ENCODE data around the gene PRKCE.

The PRKCE gene

GRCh38 chr2:45786836-45787357 lies 135.4 kb downstream of the PRKCE start:
- no peaks in the 10 kb centered on the region for H3K9me3 ChIP-seq (ENCODE audit: control insufficient read depth, low read length)
- no peaks in the 10 kb centered on the region for H3K27me3 ChIP-seq (ENCODE audit: control insufficient read depth, insufficient read depth, low read length)
- H3K4me1 ChIP-seq (ENCODE audit: control insufficient read depth, insufficient read depth, low read length), result no peaks in the 10 kb centered on the region
- H3K9ac ChIP-seq (ENCODE audit: low read length), result no peak overlapping the region
- no peaks in the 10 kb centered on the region for H3K36me3 ChIP-seq (ENCODE audit: control insufficient read depth, insufficient read depth, low read length)
- no peak overlapping the region for H3K4me3 ChIP-seq (ENCODE audit: low read length)

GRCh38 chr2:45788401-45788800 lies 136.9 kb downstream of the PRKCE start:
- no peak overlapping the region for H3K9ac ChIP-seq (ENCODE audit: low read length)
- H3K27me3 ChIP-seq (ENCODE audit: control insufficient read depth, insufficient read depth, low read length), result no peaks in the 10 kb centered on the region
- H3K4me1 ChIP-seq (ENCODE audit: control insufficient read depth, insufficient read depth, low read length), result peaks cover 5% of the 10 kb centered on the region
- no peaks in the 10 kb centered on the region for H3K36me3 ChIP-seq (ENCODE audit: control insufficient read depth, insufficient read depth, low read length)
- H3K4me3 ChIP-seq (ENCODE audit: low read length), result no peak overlapping the region
- H3K9me3 ChIP-seq (ENCODE audit: control insufficient read depth, low read length), result no peaks in the 10 kb centered on the region

DNA sequence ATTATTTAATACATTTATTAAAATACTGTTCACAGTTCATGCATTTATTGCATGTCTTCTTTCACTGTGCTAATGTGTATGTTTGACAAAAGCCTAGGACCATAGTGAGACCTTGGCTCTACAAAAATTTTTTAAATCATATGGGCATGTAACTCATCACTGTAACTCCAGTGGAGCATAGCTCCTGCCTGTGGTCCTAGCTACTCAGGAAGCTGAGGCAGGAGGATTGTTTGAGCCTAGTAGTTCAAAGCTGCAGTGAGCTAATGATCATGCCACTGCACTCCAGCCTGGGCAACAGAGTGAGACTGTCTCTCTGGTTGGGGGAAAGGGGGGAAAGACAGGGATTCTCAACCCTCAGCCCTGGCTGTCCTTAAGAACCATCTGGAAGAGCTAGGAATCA lies 137.8 kb downstream of the PRKCE start:
- no peaks in the 10 kb centered on the region for H3K27me3 ChIP-seq (ENCODE audit: control insufficient read depth, insufficient read depth, low read length)
- H3K4me3 ChIP-seq (ENCODE audit: low read length), result no peak overlapping the region
- H3K4me1 ChIP-seq (ENCODE audit: control insufficient read depth, insufficient read depth, low read length), result peaks cover 13% of the 10 kb centered on the region
- H3K9me3 ChIP-seq (ENCODE audit: control insufficient read depth, low read length), result no peaks in the 10 kb centered on the region
- H3K36me3 ChIP-seq (ENCODE audit: control insufficient read depth, insufficient read depth, low read length), result no peaks in the 10 kb centered on the region
- no peak overlapping the region for H3K9ac ChIP-seq (ENCODE audit: low read length)

DNA sequence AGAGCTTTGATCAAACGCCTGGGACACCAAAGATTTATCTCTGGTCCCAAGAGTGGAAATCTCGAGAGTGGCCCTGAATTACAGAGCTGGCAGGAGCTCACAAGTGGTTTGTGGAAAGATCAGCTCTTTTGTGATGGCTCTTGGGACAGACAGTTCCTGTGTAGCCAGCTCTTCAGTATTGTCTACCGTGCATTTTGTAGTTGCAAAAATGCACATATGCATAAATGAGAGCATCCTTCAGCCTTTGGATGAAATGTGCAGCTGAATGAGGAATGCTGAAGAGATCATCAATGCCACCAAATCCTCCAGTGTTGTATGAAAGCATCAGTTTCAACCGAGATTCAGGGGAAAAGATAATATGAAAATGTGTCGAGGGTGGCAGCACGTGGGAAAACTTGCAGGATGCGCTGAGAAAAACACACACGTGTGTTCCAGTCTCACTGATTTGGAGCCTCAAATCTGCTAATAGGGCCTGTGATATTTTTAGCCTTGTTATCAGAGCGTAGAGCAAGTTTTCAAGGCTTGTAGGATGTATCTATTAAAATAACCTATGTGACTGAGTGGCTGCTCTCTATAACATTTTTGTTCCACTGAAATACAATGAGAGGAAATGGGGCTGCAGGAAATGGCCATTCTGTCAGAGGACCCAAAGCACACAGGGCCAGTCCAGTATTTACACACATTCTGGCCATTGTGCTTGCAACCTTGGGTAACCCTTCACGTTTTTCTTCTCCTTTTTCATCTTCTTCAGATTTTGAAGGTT lies 138.7 kb downstream of the PRKCE start:
- Histone ChIP-seq H3K4me3 (ENCODE audit: low read length) (no peak overlapping the region), H3K36me3 (ENCODE audit: control insufficient read depth, insufficient read depth, low read length) (no peaks in the 10 kb centered on the region), H3K27me3 (ENCODE audit: control insufficient read depth, insufficient read depth, low read length) (no peaks in the 10 kb centered on the region), H3K9me3 (ENCODE audit: control insufficient read depth, low read length) (no peaks in the 10 kb centered on the region), H3K9ac (ENCODE audit: low read length) (no peak overlapping the region), H3K4me1 (ENCODE audit: control insufficient read depth, insufficient read depth, low read length) (peaks cover 14% of the 10 kb centered on the region)

DNA sequence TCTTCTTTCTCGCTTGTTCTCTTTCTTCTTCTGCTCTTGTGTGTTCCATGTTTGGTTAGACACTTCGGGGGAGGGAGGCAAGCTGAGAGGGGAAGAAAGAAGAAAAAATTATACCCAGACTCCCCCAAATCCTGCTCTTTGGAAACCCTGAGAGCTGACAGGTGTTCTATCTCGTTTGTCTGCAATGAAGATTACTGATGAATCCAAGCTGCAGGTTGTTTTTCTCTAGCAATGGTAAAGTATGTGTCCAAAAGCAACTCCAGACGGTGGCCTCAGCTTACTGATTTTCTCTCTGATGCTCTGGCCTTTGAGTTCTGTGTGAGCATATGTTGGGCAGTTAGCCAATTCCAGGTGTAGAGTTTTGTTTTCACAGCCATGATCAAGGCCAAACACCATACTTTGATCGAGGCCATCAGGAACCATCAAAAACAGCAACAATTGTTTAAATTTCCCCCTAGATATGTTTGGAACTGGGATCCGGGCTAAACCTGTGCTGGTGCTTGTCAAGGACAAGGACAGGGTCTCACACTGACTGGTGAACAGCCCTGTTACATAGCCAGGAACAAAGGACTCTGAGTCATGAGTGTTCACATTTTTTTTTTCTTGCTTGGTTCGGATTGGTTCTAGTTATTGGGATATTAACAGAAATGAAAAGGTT lies 142.0 kb downstream of the PRKCE start:
- H3K27me3 ChIP-seq (ENCODE audit: control insufficient read depth, insufficient read depth, low read length), result no peaks in the 10 kb centered on the region
- H3K36me3 ChIP-seq (ENCODE audit: control insufficient read depth, insufficient read depth, low read length), result no peaks in the 10 kb centered on the region
- H3K4me3 ChIP-seq (ENCODE audit: low read length), result no peak overlapping the region
- H3K9ac ChIP-seq (ENCODE audit: low read length), result no peak overlapping the region
- H3K9me3 ChIP-seq (ENCODE audit: control insufficient read depth, low read length), result no peaks in the 10 kb centered on the region
- peaks cover 14% of the 10 kb centered on the region for H3K4me1 ChIP-seq (ENCODE audit: control insufficient read depth, insufficient read depth, low read length)

DNA sequence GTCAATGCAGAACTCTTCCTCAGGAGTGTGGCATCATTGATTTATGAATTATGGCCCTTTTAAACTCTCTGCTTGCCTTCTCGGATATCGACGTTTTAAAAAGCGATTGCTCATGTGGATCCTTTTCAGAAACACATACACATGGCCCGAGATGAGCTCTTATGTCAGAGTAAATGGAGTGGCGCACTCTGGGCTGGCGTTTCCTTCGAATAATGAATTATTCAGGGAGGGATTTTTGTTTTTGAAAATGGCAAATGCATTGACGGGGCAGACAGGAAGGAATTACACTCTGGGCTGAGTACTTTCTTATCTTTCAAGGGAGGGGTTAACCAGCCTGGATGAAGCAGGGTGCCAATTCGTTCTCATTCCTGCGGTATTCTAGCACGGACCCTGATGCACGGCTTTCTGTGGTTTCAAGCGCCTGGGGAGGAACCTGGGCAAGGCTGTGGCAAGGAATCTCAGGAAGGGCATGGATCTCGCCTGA lies 142.7 kb downstream of the PRKCE start:
- no peak overlapping the region for H3K4me3 ChIP-seq (ENCODE audit: low read length)
- H3K9ac ChIP-seq (ENCODE audit: low read length), result no peak overlapping the region
- H3K36me3 ChIP-seq (ENCODE audit: control insufficient read depth, insufficient read depth, low read length), result no peaks in the 10 kb centered on the region
- no peaks in the 10 kb centered on the region for H3K27me3 ChIP-seq (ENCODE audit: control insufficient read depth, insufficient read depth, low read length)
- no peaks in the 10 kb centered on the region for H3K9me3 ChIP-seq (ENCODE audit: control insufficient read depth, low read length)
- H3K4me1 ChIP-seq (ENCODE audit: control insufficient read depth, insufficient read depth, low read length), result peaks cover 14% of the 10 kb centered on the region

DNA sequence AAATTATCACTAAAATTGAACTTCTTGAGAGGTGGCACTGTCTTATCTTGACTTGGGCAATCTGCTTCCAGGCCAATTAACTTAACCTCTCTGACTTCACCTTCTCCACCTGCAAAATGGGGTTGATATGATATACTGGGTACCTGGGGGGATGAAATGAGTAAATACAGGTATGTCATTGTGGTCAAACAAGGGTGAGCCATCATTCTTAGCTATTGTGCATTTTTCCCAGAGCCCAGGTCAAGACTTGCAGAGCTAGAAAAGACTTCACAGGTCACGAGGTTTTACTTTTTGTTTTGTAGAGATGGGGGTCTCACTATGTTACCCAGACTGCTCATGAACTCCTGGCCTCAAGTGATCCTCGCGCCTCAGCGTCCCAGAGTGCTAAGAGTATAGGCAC lies 145.0 kb downstream of the PRKCE start:
- Histone ChIP-seq H3K9ac (ENCODE audit: low read length) (no peak overlapping the region), H3K9me3 (ENCODE audit: control insufficient read depth, low read length) (no peaks in the 10 kb centered on the region), H3K36me3 (ENCODE audit: control insufficient read depth, insufficient read depth, low read length) (no peaks in the 10 kb centered on the region), H3K4me1 (ENCODE audit: control insufficient read depth, insufficient read depth, low read length) (peaks cover 14% of the 10 kb centered on the region), H3K27me3 (ENCODE audit: control insufficient read depth, insufficient read depth, low read length) (no peaks in the 10 kb centered on the region), H3K4me3 (ENCODE audit: low read length) (no peak overlapping the region)

- no peak overlapping the region for H3K4me3 ChIP-seq (ENCODE audit: low read length)
- no peaks in the 10 kb centered on the region for H3K36me3 ChIP-seq (ENCODE audit: control insufficient read depth, insufficient read depth, low read length)
- peaks cover 14% of the 10 kb centered on the region for H3K4me1 ChIP-seq (ENCODE audit: control insufficient read depth, insufficient read depth, low read length)
- no peak overlapping the region for H3K9ac ChIP-seq (ENCODE audit: low read length)
- no peaks in the 10 kb centered on the region for H3K9me3 ChIP-seq (ENCODE audit: control insufficient read depth, low read length)
- H3K27me3 ChIP-seq (ENCODE audit: control insufficient read depth, insufficient read depth, low read length), result no peaks in the 10 kb centered on the region
Measured at GRCh38 chr2:45797451-45798230, 146.2 kb downstream of the PRKCE start.

- Histone ChIP-seq H3K27me3 (ENCODE audit: control insufficient read depth, insufficient read depth, low read length) (no peaks in the 10 kb centered on the region), H3K9me3 (ENCODE audit: control insufficient read depth, low read length) (no peaks in the 10 kb centered on the region), H3K4me3 (ENCODE audit: low read length) (no peak overlapping the region), H3K36me3 (ENCODE audit: control insufficient read depth, insufficient read depth, low read length) (no peaks in the 10 kb centered on the region), H3K9ac (ENCODE audit: low read length) (no peak overlapping the region), H3K4me1 (ENCODE audit: control insufficient read depth, insufficient read depth, low read length) (no peaks in the 10 kb centered on the region)
Measured at GRCh38 chr2:45799679-45800381, 148.4 kb downstream of the PRKCE start.

- H3K4me3 ChIP-seq (ENCODE audit: low read length), result no peak overlapping the region
- no peaks in the 10 kb centered on the region for H3K27me3 ChIP-seq (ENCODE audit: control insufficient read depth, insufficient read depth, low read length)
- no peaks in the 10 kb centered on the region for H3K36me3 ChIP-seq (ENCODE audit: control insufficient read depth, insufficient read depth, low read length)
- H3K4me1 ChIP-seq (ENCODE audit: control insufficient read depth, insufficient read depth, low read length), result no peaks in the 10 kb centered on the region
- H3K9ac ChIP-seq (ENCODE audit: low read length), result no peak overlapping the region
- no peaks in the 10 kb centered on the region for H3K9me3 ChIP-seq (ENCODE audit: control insufficient read depth, low read length)
Measured at GRCh38 chr2:45802499-45803138, 151.1 kb downstream of the PRKCE start.

GRCh38 chr2:45804987-45805755 lies 153.7 kb downstream of the PRKCE start:
- no peak overlapping the region for H3K9ac ChIP-seq (ENCODE audit: low read length)
- H3K27me3 ChIP-seq (ENCODE audit: control insufficient read depth, insufficient read depth, low read length), result no peaks in the 10 kb centered on the region
- H3K4me3 ChIP-seq (ENCODE audit: low read length), result no peak overlapping the region
- no peaks in the 10 kb centered on the region for H3K4me1 ChIP-seq (ENCODE audit: control insufficient read depth, insufficient read depth, low read length)
- no peaks in the 10 kb centered on the region for H3K36me3 ChIP-seq (ENCODE audit: control insufficient read depth, insufficient read depth, low read length)
- no peaks in the 10 kb centered on the region for H3K9me3 ChIP-seq (ENCODE audit: control insufficient read depth, low read length)
